ENCODE results near the gene TM9SF2. TPM values are rescaled to one million over a fixed set of nuclear protein-coding genes. Genes with fewer than 3 reads are reported as not detected.

TM9SF2 gene
- total RNA-seq, 1 donor from 2014 or later = 118 TPM

DNA sequence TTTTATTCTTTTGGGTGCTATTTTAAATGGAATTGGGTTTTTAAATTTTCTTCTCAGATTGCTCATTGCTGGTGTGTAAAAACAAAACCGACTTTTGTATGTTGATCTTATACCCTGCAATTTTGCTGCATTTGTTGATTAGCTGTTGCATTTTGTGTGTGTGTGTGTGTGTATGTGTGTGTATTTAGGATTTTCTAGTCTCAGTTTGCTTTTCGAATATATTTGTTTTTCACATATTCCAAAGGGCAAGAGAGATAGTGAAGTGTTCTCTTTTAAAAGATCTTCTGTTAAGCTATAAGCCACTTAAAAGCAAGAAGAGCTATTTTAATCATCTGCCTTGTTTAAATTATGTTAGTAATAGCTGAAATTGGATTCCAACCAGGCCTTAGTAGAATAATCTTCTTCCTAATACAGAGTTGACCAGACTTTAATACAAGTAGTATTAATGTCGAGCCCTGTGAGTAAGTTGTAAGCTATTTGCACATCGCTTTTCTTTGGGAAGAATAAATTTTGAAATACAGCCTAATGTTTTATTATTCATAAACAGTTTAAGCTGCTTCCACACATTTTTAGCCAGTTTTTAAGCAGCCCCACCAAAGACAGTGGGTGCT is 57.4 kb downstream of the TM9SF2 start:
- Mint-ChIP-seq H3K36me3 (ENCODE audit: low read depth, unreplicated experiment) (peaks cover 19% of the 10 kb centered on the region), H3K27me3 (ENCODE audit: low read depth, unreplicated experiment) (no peaks in the 10 kb centered on the region), H3K4me1 (ENCODE audit: low read depth, unreplicated experiment) (peaks cover 2% of the 10 kb centered on the region), H3K4me3 (ENCODE audit: unreplicated experiment) (no peak overlapping the region), H3K27ac (ENCODE audit: unreplicated experiment) (no peak overlapping the region), H3K9me3 (ENCODE audit: unreplicated experiment) (no peaks in the 10 kb centered on the region)
- no peak overlapping the region for H3K27ac ChIP-seq (ENCODE audit: low read depth, low read length)
- no peak overlapping the region for H3K4me2 ChIP-seq (ENCODE audit: low read length)
- no peak for FAIRE-seq
- no peak overlapping the region for H2AFZ ChIP-seq (ENCODE audit: low read depth, low read length)
- no peaks in the 10 kb centered on the region for H3K79me2 ChIP-seq (ENCODE audit: insufficient read depth, low read length)
- TF ChIP-seq, protein P1, sequence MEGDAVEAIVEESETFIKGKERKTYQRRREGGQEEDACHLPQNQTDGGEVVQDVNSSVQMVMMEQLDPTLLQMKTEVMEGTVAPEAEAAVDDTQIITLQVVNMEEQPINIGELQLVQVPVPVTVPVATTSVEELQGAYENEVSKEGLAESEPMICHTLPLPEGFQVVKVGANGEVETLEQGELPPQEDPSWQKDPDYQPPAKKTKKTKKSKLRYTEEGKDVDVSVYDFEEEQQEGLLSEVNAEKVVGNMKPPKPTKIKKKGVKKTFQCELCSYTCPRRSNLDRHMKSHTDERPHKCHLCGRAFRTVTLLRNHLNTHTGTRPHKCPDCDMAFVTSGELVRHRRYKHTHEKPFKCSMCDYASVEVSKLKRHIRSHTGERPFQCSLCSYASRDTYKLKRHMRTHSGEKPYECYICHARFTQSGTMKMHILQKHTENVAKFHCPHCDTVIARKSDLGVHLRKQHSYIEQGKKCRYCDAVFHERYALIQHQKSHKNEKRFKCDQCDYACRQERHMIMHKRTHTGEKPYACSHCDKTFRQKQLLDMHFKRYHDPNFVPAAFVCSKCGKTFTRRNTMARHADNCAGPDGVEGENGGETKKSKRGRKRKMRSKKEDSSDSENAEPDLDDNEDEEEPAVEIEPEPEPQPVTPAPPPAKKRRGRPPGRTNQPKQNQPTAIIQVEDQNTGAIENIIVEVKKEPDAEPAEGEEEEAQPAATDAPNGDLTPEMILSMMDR (IDR thresholded peaks at IDR 0.05; ENCODE audit: insufficient read depth, low read depth, low read length) = no peak
- no peak for TF ChIP-seq EZH2 (IDR thresholded peaks at IDR 0.05; ENCODE audit: insufficient read depth, low read length)
- H4K20me1 ChIP-seq (ENCODE audit: insufficient read depth, low read length) = peaks cover 10% of the 10 kb centered on the region
- H3K9me3 ChIP-seq (ENCODE audit: insufficient read depth, low read depth, low read length) = no peaks in the 10 kb centered on the region
- H3K4me1 ChIP-seq (ENCODE audit: insufficient read depth, low read length) = no peaks in the 10 kb centered on the region
- peaks cover 29% of the 10 kb centered on the region for H3K36me3 ChIP-seq (ENCODE audit: insufficient read depth, low read length)
- no peak overlapping the region for H3K4me3 ChIP-seq (ENCODE audit: insufficient read depth, low read depth, low read length)
- no peak overlapping the region for H3K9ac ChIP-seq (ENCODE audit: low read length)
- peak; percentile 16 for DNase-seq (ENCODE audit: low read depth)
- H3K27me3 ChIP-seq (ENCODE audit: insufficient read depth, low read length) = no peaks in the 10 kb centered on the region

DNA sequence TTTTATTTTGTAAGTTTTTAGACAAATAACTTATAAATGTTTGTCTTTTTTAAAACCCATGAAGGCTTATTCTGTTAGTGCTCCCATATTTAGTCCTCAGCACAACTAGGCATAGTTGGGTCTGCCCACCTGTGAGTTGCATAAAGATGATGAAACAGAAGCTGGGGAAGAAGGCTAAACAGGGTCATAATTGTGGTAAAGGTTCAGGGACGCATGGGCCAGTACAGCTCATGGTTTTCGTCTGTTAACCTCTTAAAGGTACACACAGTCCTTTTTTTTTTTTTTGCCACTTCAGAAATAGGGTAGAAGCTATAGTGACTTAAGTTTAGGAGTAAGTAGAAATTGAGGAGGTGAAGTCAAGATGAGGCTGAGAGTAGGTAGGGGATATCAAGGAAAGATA is 58.3 kb downstream of the TM9SF2 start:
- Histone ChIP-seq H3K9ac (ENCODE audit: low read length) (no peak overlapping the region), H3K4me1 (ENCODE audit: insufficient read depth, low read length) (no peaks in the 10 kb centered on the region), H4K20me1 (ENCODE audit: insufficient read depth, low read length) (peaks cover 10% of the 10 kb centered on the region), H3K36me3 (ENCODE audit: insufficient read depth, low read length) (peaks cover 21% of the 10 kb centered on the region), H3K27ac (ENCODE audit: low read depth, low read length) (no peak overlapping the region), H2AFZ (ENCODE audit: low read depth, low read length) (no peak overlapping the region), H3K79me2 (ENCODE audit: insufficient read depth, low read length) (no peaks in the 10 kb centered on the region), H3K27me3 (ENCODE audit: insufficient read depth, low read length) (no peaks in the 10 kb centered on the region), H3K9me3 (ENCODE audit: insufficient read depth, low read depth, low read length) (no peaks in the 10 kb centered on the region), H3K4me3 (ENCODE audit: insufficient read depth, low read depth, low read length) (no peak overlapping the region), H3K4me2 (ENCODE audit: low read length) (no peak overlapping the region)
- Mint-ChIP-seq H3K4me1 (ENCODE audit: low read depth, unreplicated experiment) (peaks cover 2% of the 10 kb centered on the region), H3K9me3 (ENCODE audit: unreplicated experiment) (no peaks in the 10 kb centered on the region), H3K36me3 (ENCODE audit: low read depth, unreplicated experiment) (peaks cover 19% of the 10 kb centered on the region), H3K27ac (ENCODE audit: unreplicated experiment) (no peak overlapping the region), H3K4me3 (ENCODE audit: unreplicated experiment) (no peak overlapping the region), H3K27me3 (ENCODE audit: low read depth, unreplicated experiment) (no peaks in the 10 kb centered on the region)
- TF ChIP-seq, protein P1 (IDR thresholded peaks at IDR 0.05; ENCODE audit: insufficient read depth, low read depth, low read length) = no peak
- no peak for TF ChIP-seq EZH2 (IDR thresholded peaks at IDR 0.05; ENCODE audit: insufficient read depth, low read length)
- DNase-seq (ENCODE audit: low read depth) (no peak), FAIRE-seq (no peak)

DNA sequence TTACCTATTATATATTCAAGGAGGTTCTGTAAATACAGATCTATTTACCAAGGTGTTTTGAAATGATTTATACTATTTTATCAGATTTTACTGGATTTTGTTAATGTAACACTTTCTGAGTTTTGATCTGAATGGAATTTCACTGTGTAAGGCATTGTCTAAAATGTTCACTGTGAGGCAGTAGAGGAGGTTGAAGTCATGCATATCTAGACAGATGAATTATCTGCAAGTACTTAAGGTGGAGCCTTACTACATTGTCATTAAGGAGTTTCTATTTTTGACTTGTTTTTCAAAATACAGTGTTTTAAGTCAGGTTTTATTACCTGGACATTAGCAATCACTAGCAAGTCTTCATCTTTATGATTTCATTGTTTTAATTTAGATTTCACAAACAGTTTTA is 62.1 kb downstream of the TM9SF2 start:
- H3K9me3 Mint-ChIP-seq (ENCODE audit: unreplicated experiment) = peaks cover 5% of the 10 kb centered on the region
- H3K36me3 ChIP-seq (ENCODE audit: insufficient read depth, low read length) = peaks cover 7% of the 10 kb centered on the region
- H3K27me3 Mint-ChIP-seq (ENCODE audit: low read depth, unreplicated experiment) = no peaks in the 10 kb centered on the region
- FAIRE-seq = no peak
- TF ChIP-seq, protein P1 (IDR thresholded peaks at IDR 0.05; ENCODE audit: insufficient read depth, low read depth, low read length) = no peak
- TF ChIP-seq EZH2 (IDR thresholded peaks at IDR 0.05; ENCODE audit: insufficient read depth, low read length) = no peak
- no peak overlapping the region for H3K27ac ChIP-seq (ENCODE audit: low read depth, low read length)
- no peaks in the 10 kb centered on the region for H3K79me2 ChIP-seq (ENCODE audit: insufficient read depth, low read length)
- peaks cover 17% of the 10 kb centered on the region for H3K36me3 Mint-ChIP-seq (ENCODE audit: low read depth, unreplicated experiment)
- no peak overlapping the region for H3K4me3 Mint-ChIP-seq (ENCODE audit: unreplicated experiment)
- H3K27ac Mint-ChIP-seq (ENCODE audit: unreplicated experiment) = no peak overlapping the region
- peaks cover 2% of the 10 kb centered on the region for H3K4me1 Mint-ChIP-seq (ENCODE audit: low read depth, unreplicated experiment)
- H3K9ac ChIP-seq (ENCODE audit: low read length) = no peak overlapping the region
- no peaks in the 10 kb centered on the region for H3K4me1 ChIP-seq (ENCODE audit: insufficient read depth, low read length)
- no peak for DNase-seq (ENCODE audit: low read depth)
- no peak overlapping the region for H2AFZ ChIP-seq (ENCODE audit: low read depth, low read length)
- H4K20me1 ChIP-seq (ENCODE audit: insufficient read depth, low read length) = peaks cover 4% of the 10 kb centered on the region
- peaks cover 2% of the 10 kb centered on the region for H3K9me3 ChIP-seq (ENCODE audit: insufficient read depth, low read depth, low read length)
- no peak overlapping the region for H3K4me3 ChIP-seq (ENCODE audit: insufficient read depth, low read depth, low read length)
- H3K27me3 ChIP-seq (ENCODE audit: insufficient read depth, low read length) = no peaks in the 10 kb centered on the region
- H3K4me2 ChIP-seq (ENCODE audit: low read length) = no peak overlapping the region

Data from astrocyte (in vitro differentiated cells and primary cell).